GM23338 (cell line): ENCODE results near the gene ZNF579. TPM values are rescaled to one million over a fixed set of nuclear protein-coding genes. Genes with fewer than 3 reads are reported as not detected.

Experiments
- ATAC-seq: fragments of 200-7000 bp; cut with Tn5 transposase; 3 replicates; pipeline ENCODE4 v1.9.1; 2020
- DNase-seq: peaks from one replicate; pipeline ENCODE4 v3.0.0-alpha.2; 2015; ENCODE audit warnings: low spot score
- H2AFZ ChIP-seq: fragments of 200-600 bp; sonication (generic); 2 replicates; pipeline ENCODE4 v1.8.0; 2016; ENCODE audit warnings: antibody characterized with exemption, mild to moderate bottlenecking, moderate library complexity
- H3F3A ChIP-seq: fragments of 200-600 bp; sonication (generic); replicated peaks from 2 replicates; pipeline ENCODE4 v1.8.0; 2017; ENCODE audit warnings: antibody characterized with exemption, mixed run types, low read depth
- H3K27ac ChIP-seq: fragments of 200-600 bp; sonication (generic); 2 replicates; pipeline ENCODE4 v1.6.1; 2016; ENCODE audit warnings: low read depth
- H3K27me3 ChIP-seq: fragments of 200-600 bp; sonication (generic); 2 replicates; pipeline ENCODE4 v1.8.0; 2016; ENCODE audit warnings: mild to moderate bottlenecking, mixed run types, moderate library complexity; ENCODE audit not compliant: insufficient read depth
- H3K36me3 ChIP-seq: fragments of 200-600 bp; sonication (generic); 2 replicates; pipeline ENCODE4 v1.8.0; 2016; ENCODE audit warnings: mild to moderate bottlenecking; ENCODE audit not compliant: insufficient read depth
- H3K4me1 ChIP-seq: fragments of 200-600 bp; sonication (generic); 2 replicates; pipeline ENCODE4 v1.8.0; 2016; ENCODE audit warnings: mild to moderate bottlenecking, moderate library complexity; ENCODE audit not compliant: insufficient read depth
- H3K4me2 ChIP-seq: fragments of 200-600 bp; sonication (generic); 2 replicates; pipeline ENCODE4 v1.7.1; 2017; ENCODE audit warnings: mixed run types
- H3K4me3 ChIP-seq: fragments of 200-600 bp; sonication (generic); 2 replicates; pipeline ENCODE4 v1.6.1; 2016; ENCODE audit warnings: mixed run types
- H3K79me2 ChIP-seq: fragments of 200-600 bp; sonication (generic); replicated peaks from 2 replicates; pipeline ENCODE4 v1.8.0; 2017; ENCODE audit warnings: mild to moderate bottlenecking; ENCODE audit not compliant: insufficient read depth
- H3K9me2 ChIP-seq: fragments of 200-600 bp; sonication (generic); 2 replicates; pipeline ENCODE4 v1.8.0; 2017; ENCODE audit not compliant: insufficient read depth
- H4K20me1 ChIP-seq: fragments of 200-600 bp; sonication (generic); replicated peaks from 2 replicates; pipeline ENCODE4 v1.8.0; 2017; ENCODE audit warnings: mild to moderate bottlenecking; ENCODE audit not compliant: insufficient read depth
- H3K27ac Mint-ChIP-seq: 2 replicates; pipeline ENCODE4 v1.8.0; 2020; ENCODE audit warnings: inconsistent platforms, mild to moderate bottlenecking, moderate library complexity, mixed read lengths
- H3K27me3 Mint-ChIP-seq: 3 replicates; pipeline ENCODE4 v1.8.0; 2022; ENCODE audit warnings: low read depth, mild to moderate bottlenecking, moderate library complexity, mixed read lengths, inconsistent platforms; ENCODE audit not compliant: insufficient read depth, poor library complexity
- H3K36me3 Mint-ChIP-seq: 3 replicates; pipeline ENCODE4 v1.8.0; 2021; ENCODE audit warnings: low read depth, mild to moderate bottlenecking, inconsistent platforms, moderate library complexity, mixed read lengths
- H3K4me1 Mint-ChIP-seq: 3 replicates; pipeline ENCODE4 v1.8.0; 2020; ENCODE audit warnings: mild to moderate bottlenecking, inconsistent platforms, mixed read lengths
- H3K4me3 Mint-ChIP-seq: 3 replicates; pipeline ENCODE4 v1.8.0; 2021; ENCODE audit warnings: moderate library complexity, mild to moderate bottlenecking, inconsistent platforms, mixed read lengths
- H3K9me3 Mint-ChIP-seq: 3 replicates; pipeline ENCODE4 v1.8.0; 2020; ENCODE audit warnings: moderate library complexity, mild to moderate bottlenecking, inconsistent platforms, mixed read lengths
- CREB1 ChIP-seq: fragments of 250-450 bp; sonication (Bioruptor Pico); IDR thresholded peaks from 2 replicates; pipeline ENCODE4 v1.5.0; 2020; ENCODE audit warnings: low read depth, mild to moderate bottlenecking, moderate library complexity
- CTCF ChIP-seq, 2 experiments: fragments of 200-600 bp in 1 of 2; sonication (generic) in 1 of 2; conservative IDR thresholded peaks; 2 replicates each; pipeline versions ENCODE4 v1.5.1 to v1.6.1; 2016 to 2017; ENCODE audit warnings: antibody characterized with exemption in 2 of 2, low read depth in 2 of 2, mild to moderate bottlenecking in 2 of 2, moderate library complexity in 1 of 2
- ETS1 ChIP-seq: IDR thresholded peaks from 2 replicates; pipeline ENCODE4 v1.6.1; 2016; ENCODE audit warnings: antibody characterized with exemption
- EZH2 ChIP-seq: fragments of 200-600 bp; sonication (generic); IDR thresholded peaks from one replicate; pipeline ENCODE4 v1.8.0; 2017; ENCODE audit warnings: antibody characterized with exemption, mild to moderate bottlenecking, low read depth; ENCODE audit not compliant: unreplicated experiment
- EZH2phosphoT487 ChIP-seq: fragments of 200-600 bp; sonication (generic); IDR thresholded peaks from one replicate; pipeline ENCODE4 v1.8.1; 2018; ENCODE audit warnings: antibody characterized with exemption; ENCODE audit not compliant: unreplicated experiment
- JUNB ChIP-seq: IDR thresholded peaks from one replicate; pipeline ENCODE4 v1.6.1; 2016; ENCODE audit warnings: antibody characterized with exemption; ENCODE audit not compliant: unreplicated experiment
- NANOG ChIP-seq: IDR thresholded peaks from 2 replicates; pipeline ENCODE4 v1.6.1; 2016; ENCODE audit warnings: antibody characterized with exemption, borderline replicate concordance
- POLR2AphosphoS5 ChIP-seq: IDR thresholded peaks from 2 replicates; pipeline ENCODE4 v1.6.1; 2016; ENCODE audit warnings: antibody characterized with exemption, low read depth
- REST ChIP-seq: IDR thresholded peaks from one replicate; pipeline ENCODE4 v1.6.1; 2018; ENCODE audit warnings: antibody characterized with exemption; ENCODE audit not compliant: unreplicated experiment
- STAT1 ChIP-seq: IDR thresholded peaks from one replicate; pipeline ENCODE4 v1.6.1; 2016; ENCODE audit warnings: antibody characterized with exemption; ENCODE audit not compliant: unreplicated experiment
- ZNF114 ChIP-seq: fragments of 250-450 bp; sonication (Bioruptor Pico); IDR thresholded peaks from 2 replicates; pipeline ENCODE4 v1.5.0; 2020; ENCODE audit warnings: mild to moderate bottlenecking, moderate library complexity
- ZNF331 ChIP-seq: fragments of 250-450 bp; sonication (Bioruptor Pico); IDR thresholded peaks from 2 replicates; pipeline ENCODE4 v1.5.0; 2020; ENCODE audit warnings: low read depth, mild to moderate bottlenecking, moderate library complexity
- polyA plus RNA-seq: library from polyadenylated mRNA; unstranded; fragments of >200 nt; fragmentation: Nextera tagmentation; extraction: Ambion mirVana; gene quantifications from 2 replicates; pipeline ENCODE4 v1.2.1, GENCODE V29; 2016
- total RNA-seq: library from RNA; depleted of rRNA; stranded (reverse); fragments of >200 nt; shearing (Covaris generic); gene quantifications from 2 replicates; pipeline ENCODE4 v1.2.3, GENCODE V29; 2014

The ZNF579 gene
- total and polyA plus RNA-seq, 2 experiments from 2014 or later = 7.3 to 12.2 TPM

- DNase-seq (peak; percentile 90), ATAC-seq (peak; percentile 75)
- Mint-ChIP-seq H3K4me3 (peak overlapping the region; percentile 79), H3K9me3 (no peaks in the 10 kb centered on the region; the same call in 1 of the 3 replicates), H3K27me3 (peaks cover 27% of the 10 kb centered on the region), H3K27ac (peak overlapping the region; percentile 88; the same call in 1 of the 2 replicates), H3K4me1 (peaks cover 32% of the 10 kb centered on the region), H3K36me3 (no peaks in the 10 kb centered on the region; the same call in 2 of the 3 replicates)
- Histone ChIP-seq H3K4me2 (peak overlapping the region; percentile 84), H3K36me3 (no peaks in the 10 kb centered on the region), H3K4me1 (peaks cover 18% of the 10 kb centered on the region), H3K9me2 (no peaks in the 10 kb centered on the region), H4K20me1 (no peaks in the 10 kb centered on the region), H3K4me3 (peak overlapping the region; percentile 53), H3K27ac (0 out of 2 replicates have a peak overlapping the region, but pooled peaks have one; percentile 55), H3K27me3 (peaks cover 20% of the 10 kb centered on the region), H3K79me2 (no peaks in the 10 kb centered on the region), H2AFZ (peak overlapping the region; percentile 95), H3F3A (peaks cover 21% of the 10 kb centered on the region)
- TF ChIP-seq POLR2AphosphoS5 (peak; percentile 56), EZH2 (no peak)
Measured at GRCh38 chr19:55585658-55586339, 5.2 kb upstream of the ZNF579 start.

GRCh38 chr19:55584871-55585270, 4.2 kb upstream of the ZNF579 start:
- Histone ChIP-seq H3K36me3 (no peaks in the 10 kb centered on the region), H4K20me1 (no peaks in the 10 kb centered on the region), H3K27ac (0 out of 2 replicates have a peak overlapping the region, but pooled peaks have one; percentile 55), H3K27me3 (peaks cover 13% of the 10 kb centered on the region; the same call in 1 of the 2 replicates), H3K9me2 (no peaks in the 10 kb centered on the region), H3K4me3 (no peak overlapping the region), H3K79me2 (peaks cover 8% of the 10 kb centered on the region; the same call in 1 of the 2 replicates), H3F3A (peaks cover 21% of the 10 kb centered on the region), H2AFZ (peak overlapping the region; percentile 95), H3K4me2 (no peak overlapping the region), H3K4me1 (peaks cover 14% of the 10 kb centered on the region)
- Mint-ChIP-seq H3K9me3 (no peaks in the 10 kb centered on the region; the same call in 1 of the 3 replicates), H3K27ac (no peak overlapping the region), H3K4me3 (no peak overlapping the region), H3K36me3 (peaks cover under 1% of the 10 kb centered on the region; the same call in 2 of the 3 replicates), H3K27me3 (peaks cover 24% of the 10 kb centered on the region), H3K4me1 (peaks cover 23% of the 10 kb centered on the region)
- DNase-seq (no peak), ATAC-seq (no peak)
- TF ChIP-seq EZH2phosphoT487 = no peak
- TF ChIP-seq ETS1 = no peak
- no peak for TF ChIP-seq ZNF114 (CRISPR knock-in tag)
- no peak for TF ChIP-seq ZNF331 (CRISPR knock-in tag)
- no peak for TF ChIP-seq CTCF (conservative IDR thresholded peaks at IDR 0.05; ENCODE audit: low read depth in 2 of 2)
- TF ChIP-seq POLR2AphosphoS5 = no peak
- TF ChIP-seq REST = no peak
- TF ChIP-seq JUNB = no peak
- TF ChIP-seq CREB1 (CRISPR knock-in tag) = no peak
- TF ChIP-seq NANOG = no peak
- TF ChIP-seq EZH2 = no peak
- TF ChIP-seq STAT1 = no peak
